HEK293 (cell line): ENCODE results near the gene MMP15.

Source experiments
- CTCF ChIA-PET: fragments of 350-600 bp; formaldehyde crosslinking; extraction: SDS; loops from one replicate; lab custom pipeline; 2021; ENCODE audit warnings: antibody characterized with exemption; lab: Yijun Ruan, JAX
- POLR2A ChIA-PET: fragments of 300-600 bp; formaldehyde crosslinking; extraction: SDS; loops from one replicate; lab custom pipeline; 2020; ENCODE audit warnings: antibody characterized with exemption, inconsistent platforms; lab: Yijun Ruan, JAX
- H3K27ac ChIP-seq: fragments of 200-500 bp; sonication (Bioruptor generic); 2 replicates; pipeline ENCODE4 v1.5.1; 2014; ENCODE audit warnings: low read depth, low read length, control low read depth, inconsistent platforms; ENCODE audit errors: extremely low read depth
- H3K36me3 ChIP-seq, 2 experiments: fragments of 200-500 bp in 1 of 2; sonication (Bioruptor generic) in 1 of 2; 1 replicate in 1 of 2; 2 replicates in 1 of 2; pipeline ENCODE4 v1.5.1; 2014 to 2017; ENCODE audit warnings: inconsistent platforms in 2 of 2, low read length in 2 of 2; ENCODE audit not compliant: control insufficient read depth in 2 of 2, insufficient read depth in 1 of 2
- H3K4me1 ChIP-seq: fragments of 200-500 bp; sonication (Bioruptor generic); 2 replicates; pipeline ENCODE4 v1.5.1; 2014; ENCODE audit warnings: mild to moderate bottlenecking, low read length, inconsistent platforms; ENCODE audit not compliant: control insufficient read depth, insufficient read depth
- H3K4me3 ChIP-seq: 2 replicates; pipeline ENCODE4 v1.5.1; 2011; ENCODE audit warnings: low read depth, mild to moderate bottlenecking, control low read depth, low read length, moderate library complexity
- H3K9me3 ChIP-seq: fragments of 200-500 bp; sonication (Bioruptor generic); 2 replicates; pipeline ENCODE4 v1.5.1; 2014; ENCODE audit warnings: low read depth, low read length, inconsistent platforms; ENCODE audit not compliant: control insufficient read depth, insufficient read depth
- GLIS2 ChIP-seq: fragments of 450-650 bp; formaldehyde crosslinking; IDR thresholded peaks from 2 replicates; pipeline ENCODE4 v1.5.1; 2016; ENCODE audit warnings: missing biosample characterization, missing genetic modification characterization
- PRDM10 ChIP-seq: fragments of 450-650 bp; formaldehyde crosslinking; IDR thresholded peaks from 2 replicates; pipeline ENCODE4 v1.5.1; 2016; ENCODE audit warnings: missing biosample characterization, missing genetic modification characterization
- SP7 ChIP-seq: fragments of 450-650 bp; formaldehyde crosslinking; IDR thresholded peaks from 2 replicates; pipeline ENCODE4 v1.5.1; 2016; ENCODE audit warnings: missing biosample characterization, missing genetic modification characterization
- ZBTB44 ChIP-seq: fragments of 450-650 bp; IDR thresholded peaks from 2 replicates; pipeline ENCODE4 v1.5.1; 2018; ENCODE audit warnings: missing biosample characterization, mild to moderate bottlenecking, missing genetic modification characterization
- ZFP3 ChIP-seq: fragments of 450-650 bp; formaldehyde crosslinking; IDR thresholded peaks from 2 replicates; pipeline ENCODE4 v1.5.1; 2016; ENCODE audit warnings: low read depth, missing biosample characterization, missing genetic modification characterization
- ZFP41 ChIP-seq: fragments of 450-650 bp; formaldehyde crosslinking; IDR thresholded peaks from 2 replicates; pipeline ENCODE4 v1.5.1; 2016; ENCODE audit warnings: missing biosample characterization, missing genetic modification characterization, borderline replicate concordance
- ZNF169 ChIP-seq: fragments of 450-650 bp; formaldehyde crosslinking; IDR thresholded peaks from 2 replicates; pipeline ENCODE4 v1.5.1; 2016; ENCODE audit warnings: missing biosample characterization, missing genetic modification characterization
- ZNF184 ChIP-seq: fragments of 450-650 bp; IDR thresholded peaks from 2 replicates; pipeline ENCODE4 v1.5.1; 2018; ENCODE audit warnings: missing biosample characterization, mild to moderate bottlenecking, missing genetic modification characterization
- ZNF214 ChIP-seq: fragments of 450-650 bp; formaldehyde crosslinking; IDR thresholded peaks from 2 replicates; pipeline ENCODE4 v1.5.1; 2017; ENCODE audit warnings: missing biosample characterization, mild to moderate bottlenecking, missing genetic modification characterization, borderline replicate concordance
- ZNF221 ChIP-seq: fragments of 450-650 bp; formaldehyde crosslinking; IDR thresholded peaks from 2 replicates; pipeline ENCODE4 v1.5.1; 2017; ENCODE audit warnings: missing biosample characterization, missing genetic modification characterization, borderline replicate concordance
- ZNF223 ChIP-seq: fragments of 450-650 bp; formaldehyde crosslinking; IDR thresholded peaks from 2 replicates; pipeline ENCODE4 v1.5.1; 2016; ENCODE audit warnings: missing biosample characterization, missing genetic modification characterization
- ZNF26 ChIP-seq: fragments of 450-650 bp; formaldehyde crosslinking; IDR thresholded peaks from 2 replicates; pipeline ENCODE4 v1.5.1; 2016; ENCODE audit warnings: missing biosample characterization, missing genetic modification characterization
- ZNF514 ChIP-seq: fragments of 450-650 bp; formaldehyde crosslinking; IDR thresholded peaks from 2 replicates; pipeline ENCODE4 v1.5.1; 2016; ENCODE audit warnings: missing biosample characterization, missing genetic modification characterization
- ZNF544 ChIP-seq: fragments of 450-650 bp; formaldehyde crosslinking; IDR thresholded peaks from 2 replicates; pipeline ENCODE4 v1.5.0; 2017; ENCODE audit warnings: missing biosample characterization, missing genetic modification characterization
- ZNF600 ChIP-seq: fragments of 450-650 bp; formaldehyde crosslinking; IDR thresholded peaks from 2 replicates; pipeline ENCODE4 v1.5.1; 2016; ENCODE audit warnings: missing biosample characterization, missing genetic modification characterization
- ZNF626 ChIP-seq: fragments of 450-650 bp; sonication (Bioruptor Pico); formaldehyde crosslinking; IDR thresholded peaks from 2 replicates; pipeline ENCODE4 v1.5.1; 2018; ENCODE audit warnings: missing biosample characterization, missing genetic modification characterization, inconsistent platforms
- ZNF658 ChIP-seq: fragments of 450-650 bp; formaldehyde crosslinking; IDR thresholded peaks from 2 replicates; pipeline ENCODE4; 2016; ENCODE audit warnings: missing biosample characterization, missing genetic modification characterization
- ZNF677 ChIP-seq: fragments of 450-650 bp; IDR thresholded peaks from 2 replicates; pipeline ENCODE4 v1.5.0; 2018; ENCODE audit warnings: missing biosample characterization, mild to moderate bottlenecking, missing genetic modification characterization, moderate library complexity
- ZNF777 ChIP-seq: fragments of 450-650 bp; formaldehyde crosslinking; IDR thresholded peaks from 2 replicates; pipeline ENCODE4 v1.5.1; 2017; ENCODE audit warnings: missing biosample characterization, missing genetic modification characterization, borderline replicate concordance
- ZSCAN23 ChIP-seq: fragments of 450-650 bp; formaldehyde crosslinking; IDR thresholded peaks from 2 replicates; pipeline ENCODE4 v1.5.1; 2016; ENCODE audit warnings: missing biosample characterization, missing genetic modification characterization
- TF ChIP-seq, protein P1 (sequence below): fragments of 450-650 bp; formaldehyde crosslinking; IDR thresholded peaks from 2 replicates; pipeline ENCODE4 v1.5.1; 2017; ENCODE audit warnings: missing biosample characterization, missing genetic modification characterization

MMP15 gene

GRCh38 chr16:58040496-58040846 lies 14.9 kb downstream of the MMP15 start (continued):
- TF ChIP-seq ZNF184 (tag by site-specific recombination) (no peak), ZNF223 (tag by site-specific recombination) (no peak), ZNF514 (tag by site-specific recombination) (no peak), ZNF658 (tag by site-specific recombination) (no peak), SP7 (tag by site-specific recombination) (no peak), PRDM10 (tag by site-specific recombination) (no peak)
- TF ChIP-seq, protein P1, sequence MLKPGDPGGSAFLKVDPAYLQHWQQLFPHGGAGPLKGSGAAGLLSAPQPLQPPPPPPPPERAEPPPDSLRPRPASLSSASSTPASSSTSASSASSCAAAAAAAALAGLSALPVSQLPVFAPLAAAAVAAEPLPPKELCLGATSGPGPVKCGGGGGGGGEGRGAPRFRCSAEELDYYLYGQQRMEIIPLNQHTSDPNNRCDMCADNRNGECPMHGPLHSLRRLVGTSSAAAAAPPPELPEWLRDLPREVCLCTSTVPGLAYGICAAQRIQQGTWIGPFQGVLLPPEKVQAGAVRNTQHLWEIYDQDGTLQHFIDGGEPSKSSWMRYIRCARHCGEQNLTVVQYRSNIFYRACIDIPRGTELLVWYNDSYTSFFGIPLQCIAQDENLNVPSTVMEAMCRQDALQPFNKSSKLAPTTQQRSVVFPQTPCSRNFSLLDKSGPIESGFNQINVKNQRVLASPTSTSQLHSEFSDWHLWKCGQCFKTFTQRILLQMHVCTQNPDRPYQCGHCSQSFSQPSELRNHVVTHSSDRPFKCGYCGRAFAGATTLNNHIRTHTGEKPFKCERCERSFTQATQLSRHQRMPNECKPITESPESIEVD (tag by site-specific recombination) = no peak

DNA sequence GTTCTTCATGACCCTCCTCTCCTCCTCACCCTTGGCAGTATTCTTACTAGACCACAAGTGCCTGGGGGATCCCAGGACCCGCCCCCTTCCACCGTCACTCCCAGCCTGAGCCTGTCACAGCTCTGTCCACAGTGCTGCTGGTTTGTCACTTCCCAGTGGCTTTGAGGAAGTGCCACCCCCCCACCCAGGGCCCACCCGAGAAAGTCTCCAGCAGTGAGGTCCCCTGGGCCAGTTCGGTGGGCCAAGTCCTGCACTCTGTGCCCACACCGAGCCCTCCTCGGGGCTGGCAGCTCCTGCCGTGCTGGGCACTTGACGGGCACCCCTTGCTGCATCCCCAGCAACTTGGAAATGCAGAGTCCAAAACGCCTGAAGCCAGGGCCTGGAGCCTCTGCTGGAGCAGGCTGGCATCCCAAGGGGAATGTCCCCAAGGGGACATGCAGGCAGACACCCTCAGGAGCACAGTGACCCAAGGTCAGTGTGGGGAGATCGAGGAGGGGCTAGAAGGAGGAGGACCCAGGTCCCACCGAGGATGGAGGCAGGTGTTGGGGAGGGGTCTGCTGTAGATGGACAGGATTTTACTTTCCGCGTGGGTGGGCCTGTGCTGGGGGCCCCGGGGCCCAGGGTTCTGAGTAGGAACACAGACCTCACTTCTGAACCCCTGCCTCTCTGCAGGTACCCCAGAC lies 15.5 kb downstream of the MMP15 start:
- Histone ChIP-seq H3K27ac (no peak overlapping the region), H3K4me3 (no peak overlapping the region)
- CTCF ChIA-PET = interaction anchor here (0.8 kb wide), 1 partner anchor 43 kb away, joined by 5 read pairs; no protein-coding TSS in a partner anchor
- POLR2A ChIA-PET = no interaction called here
- TF ChIP-seq ZNF221 (tag by site-specific recombination) = no peak
- TF ChIP-seq ZBTB44 (tag by site-specific recombination) = no peak
- TF ChIP-seq ZNF600 = no peak
- no peak for TF ChIP-seq ZFP41 (tag by site-specific recombination)
- no peak for TF ChIP-seq ZNF544 (tag by site-specific recombination)
- TF ChIP-seq ZFP3 (tag by site-specific recombination) = no peak
- TF ChIP-seq ZNF626 (tag by site-specific recombination) = no peak
- no peak for TF ChIP-seq ZSCAN23 (tag by site-specific recombination)
- TF ChIP-seq ZNF169 (tag by site-specific recombination) = no peak
- TF ChIP-seq, all 188 proteins: peak for 0
- Histone ChIP-seq H3K36me3 (peaks cover 0 to 48% of the 10 kb centered on the region in 2 experiments; a peak in 1 of 3 replicates), H3K9me3 (no peaks in the 10 kb centered on the region), H3K4me1 (no peaks in the 10 kb centered on the region)

- POLR2A ChIA-PET = no interaction called here
- CTCF ChIA-PET = no interaction called here
- Histone ChIP-seq H3K9me3 (no peaks in the 10 kb centered on the region), H3K4me3 (no peak overlapping the region), H3K36me3 (peaks cover 0 to 48% of the 10 kb centered on the region in 2 experiments; a peak in 1 of 3 replicates), H3K4me1 (no peaks in the 10 kb centered on the region), H3K27ac (no peak overlapping the region)
- TF ChIP-seq GLIS2 (tag by site-specific recombination) (no peak), ZNF544 (tag by site-specific recombination) (no peak), ZNF777 (tag by site-specific recombination) (no peak), ZNF677 (no peak), ZNF26 (tag by site-specific recombination) (no peak), ZNF214 (tag by site-specific recombination) (no peak)
Measured at GRCh38 chr16:58041628-58041955, 16.0 kb downstream of the MMP15 start.
